Left kidney (tissue), 2 donors: Measurements from ENCODE around the gene ZAP70. TPM values are rescaled to one million over a fixed set of nuclear protein-coding genes. Genes with fewer than 3 reads are reported as not detected.

Source experiments
- DNase-seq: peaks from one replicate; pipeline ENCODE4 v3.0.0-alpha.2; 2013
- polyA plus RNA-seq: library from polyadenylated mRNA; unstranded; fragments of 120-200 nt; gene quantifications from one replicate; pipeline ENCODE4 v1.2.1, GENCODE V29; 2013; ENCODE audit not compliant: insufficient read length

ZAP70 gene
- polyA plus RNA-seq, 1 donor: 2.2 TPM

GRCh38 chr2:97751752-97752151 is 38.4 kb downstream of the ZAP70 start:
- no peak for DNase-seq

- DNase-seq: no peak
Measured at GRCh38 chr2:97752342-97753334, 39.3 kb downstream of the ZAP70 start.

- no peak for DNase-seq
Measured at GRCh38 chr2:97754690-97755346, 41.4 kb downstream of the ZAP70 start.

- DNase-seq: no peak
Measured at GRCh38 chr2:97755491-97755890, 42.1 kb downstream of the ZAP70 start.

GRCh38 chr2:97757062-97757461 is 43.7 kb downstream of the ZAP70 start:
- DNase-seq: no peak

- no peak for DNase-seq
Measured at GRCh38 chr2:97758131-97758705, 44.8 kb downstream of the ZAP70 start.

- DNase-seq: no peak
Measured at GRCh38 chr2:97759727-97760407, 46.5 kb downstream of the ZAP70 start.

- no peak for DNase-seq
Measured at GRCh38 chr2:97760480-97761049, 47.2 kb downstream of the ZAP70 start.

GRCh38 chr2:97761192-97761591 is 47.8 kb downstream of the ZAP70 start:
- no peak for DNase-seq

GRCh38 chr2:97763176-97763845 is 49.9 kb downstream of the ZAP70 start:
- DNase-seq: no peak

- no peak for DNase-seq
Measured at GRCh38 chr2:97764559-97765263, 51.3 kb downstream of the ZAP70 start.

- DNase-seq: no peak
Measured at GRCh38 chr2:97765933-97766332, 52.6 kb downstream of the ZAP70 start.

- no peak for DNase-seq
Measured at GRCh38 chr2:97766567-97766966, 53.2 kb downstream of the ZAP70 start.

- DNase-seq: no peak
Measured at GRCh38 chr2:97769308-97769707, 55.9 kb downstream of the ZAP70 start.

- DNase-seq: no peak
Measured at GRCh38 chr2:97769711-97770110, 56.3 kb downstream of the ZAP70 start.

GRCh38 chr2:97770445-97770844 is 57.1 kb downstream of the ZAP70 start:
- DNase-seq: no peak

- no peak for DNase-seq
Measured at GRCh38 chr2:97774425-97774824, 61.0 kb downstream of the ZAP70 start.

GRCh38 chr2:97775074-97775473 is 61.7 kb downstream of the ZAP70 start:
- no peak for DNase-seq

- no peak for DNase-seq
Measured at GRCh38 chr2:97779141-97779540, 65.8 kb downstream of the ZAP70 start.

GRCh38 chr2:97781981-97782380 is 68.6 kb downstream of the ZAP70 start:
- no peak for DNase-seq

GRCh38 chr2:97784953-97785352 is 71.6 kb downstream of the ZAP70 start:
- DNase-seq: no peak
